Left lung (tissue), 10 donors: ENCODE measurements around the gene SHLD1. TPM values are rescaled to one million over a fixed set of nuclear protein-coding genes. Genes with fewer than 3 reads are reported as not detected.

ENCODE experiments used
- ATAC-seq: fragments of 200-7000 bp; cut with Tn5 transposase; one replicate; pipeline ENCODE4 v1.9.1; 2020; ENCODE audit warnings: moderate library complexity
- DNase-seq, 4 donors: peaks; one replicate each; pipeline ENCODE4 v3.0.0-alpha.2; 2013 to 2020
- H3K27ac ChIP-seq, 2 donors: fragments of 200-600 bp; sonication (generic) in 1 of 2; one replicate each; pipeline versions ENCODE4 v1.5.0 to v1.8.0; 2020 to 2021
- H3K27me3 ChIP-seq, 2 donors: fragments of 200-600 bp; sonication (generic) in 1 of 2; one replicate each; pipeline versions ENCODE4 v1.5.0 to v1.8.0; 2020 to 2021
- H3K36me3 ChIP-seq, 2 donors: fragments of 200-600 bp; sonication (generic) in 1 of 2; one replicate each; pipeline versions ENCODE4 v1.5.0 to v1.8.0; 2020 to 2021
- H3K4me1 ChIP-seq, 2 donors: fragments of 200-600 bp; one replicate each; pipeline ENCODE4 v1.8.0; 2021
- H3K4me3 ChIP-seq, 2 donors: fragments of 200-600 bp; sonication (generic) in 1 of 2; one replicate each; pipeline versions ENCODE4 v1.5.0 to v1.8.0; 2020 to 2021; ENCODE audit warnings: mild to moderate bottlenecking in 1 of 2
- H3K9me3 ChIP-seq, 2 donors: fragments of 200-600 bp; sonication (generic) in 1 of 2; one replicate each; pipeline versions ENCODE4 v1.5.0 to v1.8.0; 2020 to 2021
- intact Hi-C, 2 donors: fragments of 100-400 bp; cut with DNase I; formaldehyde crosslinking; loops; one replicate each; pipeline versions ENCODE4 v1.11.2 to v1.14.2; 2022
- polyA plus RNA-seq, 6 donors: library from polyadenylated mRNA; unstranded; fragments of 120-200 nt; gene quantifications; one replicate each; pipeline ENCODE4 v1.2.1, GENCODE V29; 2013; ENCODE audit not compliant: insufficient read length in 6 of 6
- total RNA-seq, 2 donors: library from RNA; stranded (reverse); fragmentation: NEBNext Ultra II Directional; extraction: Animal tissue kit (Norgen Biotek cat#: 25700); gene quantifications; one replicate each; pipeline ENCODE4 v1.2.1, GENCODE V29; 2021
- TF ChIP-seq, protein P1 (sequence below), 2 donors: fragments of 200-600 bp; sonication (generic) in 1 of 2; IDR thresholded peaks; one replicate each; pipeline versions ENCODE4 v1.5.0 to v1.8.0; 2021; ENCODE audit warnings: antibody characterized with exemption in 2 of 2
- donor health status: DM: no; HTN: yes; CAD: no.
- donor health status: DM: no; HTN: no; CAD: no.

The SHLD1 gene
- total and polyA plus RNA-seq, 8 donors: 5.4 to 8.9 (median 7.7) TPM

DNA sequence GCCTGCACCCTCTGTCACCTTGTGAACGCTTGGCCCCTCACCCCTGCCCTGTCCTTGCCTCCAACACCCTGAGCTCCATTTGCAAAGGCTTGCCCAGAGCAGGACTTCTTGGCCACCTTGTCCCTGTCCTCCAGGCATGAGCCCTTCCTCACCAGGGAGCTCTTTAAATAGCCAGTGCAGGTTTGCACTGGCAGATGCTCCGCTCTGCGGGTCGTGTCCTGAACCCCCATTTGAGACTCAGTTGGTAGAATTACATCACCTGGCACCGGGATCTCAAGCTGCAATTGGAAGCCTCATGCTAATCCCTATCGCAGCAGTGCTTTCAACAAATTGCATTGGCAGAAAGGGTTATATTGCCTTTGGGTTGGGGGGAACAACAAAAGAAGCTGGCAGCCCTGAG, 114.2 kb downstream of the SHLD1 start:
- no peak for ATAC-seq
- DNase-seq: no peak
- Histone ChIP-seq H3K36me3 (no peaks in the 10 kb centered on the region), H3K4me3 (no peak overlapping the region), H3K27me3 (no peaks in the 10 kb centered on the region), H3K4me1 (peaks cover 0 to 36% of the 10 kb centered on the region in 2 donors), H3K9me3 (no peaks in the 10 kb centered on the region), H3K27ac (no peak overlapping the region)
- TF ChIP-seq, protein P1, sequence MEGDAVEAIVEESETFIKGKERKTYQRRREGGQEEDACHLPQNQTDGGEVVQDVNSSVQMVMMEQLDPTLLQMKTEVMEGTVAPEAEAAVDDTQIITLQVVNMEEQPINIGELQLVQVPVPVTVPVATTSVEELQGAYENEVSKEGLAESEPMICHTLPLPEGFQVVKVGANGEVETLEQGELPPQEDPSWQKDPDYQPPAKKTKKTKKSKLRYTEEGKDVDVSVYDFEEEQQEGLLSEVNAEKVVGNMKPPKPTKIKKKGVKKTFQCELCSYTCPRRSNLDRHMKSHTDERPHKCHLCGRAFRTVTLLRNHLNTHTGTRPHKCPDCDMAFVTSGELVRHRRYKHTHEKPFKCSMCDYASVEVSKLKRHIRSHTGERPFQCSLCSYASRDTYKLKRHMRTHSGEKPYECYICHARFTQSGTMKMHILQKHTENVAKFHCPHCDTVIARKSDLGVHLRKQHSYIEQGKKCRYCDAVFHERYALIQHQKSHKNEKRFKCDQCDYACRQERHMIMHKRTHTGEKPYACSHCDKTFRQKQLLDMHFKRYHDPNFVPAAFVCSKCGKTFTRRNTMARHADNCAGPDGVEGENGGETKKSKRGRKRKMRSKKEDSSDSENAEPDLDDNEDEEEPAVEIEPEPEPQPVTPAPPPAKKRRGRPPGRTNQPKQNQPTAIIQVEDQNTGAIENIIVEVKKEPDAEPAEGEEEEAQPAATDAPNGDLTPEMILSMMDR (IDR thresholded peaks at IDR 0.05): no peak
- intact Hi-C loops: no loop called here

- H3K27ac ChIP-seq: no peak overlapping the region
- H3K4me1 ChIP-seq: peaks cover 0 to 36% of the 10 kb centered on the region in 2 donors
- no peaks in the 10 kb centered on the region for H3K27me3 ChIP-seq
- intact Hi-C loops: no loop called here
- no peak overlapping the region for H3K4me3 ChIP-seq
- ATAC-seq: peak; percentile 41
- no peak for DNase-seq
- TF ChIP-seq, protein P1 (IDR thresholded peaks at IDR 0.05): no peak
- no peaks in the 10 kb centered on the region for H3K36me3 ChIP-seq
- H3K9me3 ChIP-seq: no peaks in the 10 kb centered on the region
These were observed 114.8 kb downstream of the SHLD1 start for GRCh38 chr20:5864873-5865587.

- Histone ChIP-seq H3K9me3 (no peaks in the 10 kb centered on the region), H3K27me3 (no peaks in the 10 kb centered on the region), H3K4me3 (no peak overlapping the region), H3K27ac (no peak overlapping the region), H3K36me3 (no peaks in the 10 kb centered on the region), H3K4me1 (peaks cover 0 to 36% of the 10 kb centered on the region in 2 donors)
- TF ChIP-seq, protein P1 (IDR thresholded peaks at IDR 0.05): no peak
- ATAC-seq (no peak), DNase-seq (no peak)
- intact Hi-C loops: no loop called here
These were observed 115.4 kb downstream of the SHLD1 start for GRCh38 chr20:5865604-5866003.

GRCh38 chr20:5870568-5870981, 120.4 kb downstream of the SHLD1 start:
- peak overlapping the region in 1 of 2 donors; percentile 60 for H3K27ac ChIP-seq
- no peaks in the 10 kb centered on the region for H3K9me3 ChIP-seq
- TF ChIP-seq, protein P1 (IDR thresholded peaks at IDR 0.05): no peak
- H3K4me1 ChIP-seq: peaks cover 0 to 10% of the 10 kb centered on the region in 2 donors
- H3K27me3 ChIP-seq: no peaks in the 10 kb centered on the region
- intact Hi-C loops: no loop called here
- ATAC-seq: no peak
- no peak for DNase-seq
- H3K36me3 ChIP-seq: no peaks in the 10 kb centered on the region
- H3K4me3 ChIP-seq: no peak overlapping the region

- intact Hi-C loops: no loop called here
- Histone ChIP-seq H3K27ac (peak overlapping the region in 1 of 2 donors; percentile 60), H3K27me3 (no peaks in the 10 kb centered on the region), H3K4me3 (no peak overlapping the region), H3K36me3 (no peaks in the 10 kb centered on the region), H3K4me1 (peaks cover 0 to 9% of the 10 kb centered on the region in 2 donors), H3K9me3 (no peaks in the 10 kb centered on the region)
- no peak for ATAC-seq
- peak in 1 of 4 donors; percentile 34 for DNase-seq
- TF ChIP-seq, protein P1 (IDR thresholded peaks at IDR 0.05): no peak
These were observed 121.5 kb downstream of the SHLD1 start for GRCh38 chr20:5871459-5872410.
